ENCODE results near the gene EPHB1.
"Not testable (repeated sequence)": the region's sequence is repeated elsewhere in the genome, so short reads cannot be mapped to it uniquely, and the experiment has no call there.

Gene EPHB1

DNA sequence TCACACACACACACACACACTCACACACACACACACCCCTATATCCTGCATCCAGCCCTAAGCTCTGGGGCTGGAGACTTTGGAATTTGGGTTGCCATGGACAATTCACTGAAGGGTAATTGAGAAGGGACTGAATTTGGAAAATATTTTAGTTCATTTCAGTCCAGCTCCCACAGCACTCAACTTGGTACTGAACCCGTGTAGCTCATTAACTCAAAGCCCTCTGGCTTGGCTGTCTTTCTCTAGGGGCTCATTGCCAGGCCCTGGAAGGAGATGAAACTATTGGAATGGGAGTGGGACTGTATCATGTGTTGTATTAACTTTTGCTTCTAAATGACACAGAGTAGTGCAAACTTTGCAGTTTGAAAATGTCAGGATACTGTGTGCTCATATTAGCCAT, 157.3 kb downstream of the EPHB1 start:
- DNase-seq (ENCODE audit: low read depth in 2 of 2): no peak

DNA sequence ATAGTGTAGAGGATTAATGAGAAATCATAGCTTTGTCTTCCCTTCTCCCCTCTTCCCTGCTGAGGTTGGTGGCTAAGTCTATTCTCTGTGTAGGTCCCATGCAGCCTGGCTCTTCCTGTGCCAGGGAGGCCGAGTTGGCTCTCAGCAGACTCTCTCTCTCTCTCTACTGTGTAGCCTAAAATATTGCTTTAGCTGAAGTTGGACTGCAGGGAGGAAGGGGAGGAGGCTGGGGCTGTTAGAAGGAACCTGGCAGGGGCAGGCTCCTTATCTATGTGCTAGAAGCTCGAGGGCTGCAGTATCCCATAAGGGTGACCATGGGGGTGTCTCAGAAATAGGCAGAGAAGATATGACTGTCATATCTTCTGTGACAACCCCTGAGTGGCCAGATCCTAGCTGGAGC, 160.8 kb downstream of the EPHB1 start:
- no peak for DNase-seq (ENCODE audit: low read depth in 2 of 2)

DNA sequence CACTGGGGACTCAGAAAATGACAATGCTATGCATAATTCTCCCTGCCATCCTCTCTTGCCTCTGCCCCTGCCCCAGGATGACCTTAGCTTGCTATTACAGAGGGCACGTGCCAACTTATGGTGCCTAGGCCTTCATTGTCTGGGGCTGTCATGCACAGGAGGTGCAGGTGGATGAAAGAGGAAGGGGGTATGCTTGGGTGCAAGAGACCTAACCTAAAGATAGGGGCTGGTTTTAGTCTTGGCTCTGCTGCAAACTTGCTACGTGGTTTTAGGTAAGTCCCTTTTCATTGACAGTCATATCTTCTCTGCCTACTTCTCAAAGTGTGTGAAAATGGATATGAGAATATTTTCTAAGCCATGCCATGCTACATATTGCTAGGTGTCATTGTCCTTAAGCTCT, 161.3 kb downstream of the EPHB1 start:
- no peak for DNase-seq (ENCODE audit: low read depth in 2 of 2)

DNA sequence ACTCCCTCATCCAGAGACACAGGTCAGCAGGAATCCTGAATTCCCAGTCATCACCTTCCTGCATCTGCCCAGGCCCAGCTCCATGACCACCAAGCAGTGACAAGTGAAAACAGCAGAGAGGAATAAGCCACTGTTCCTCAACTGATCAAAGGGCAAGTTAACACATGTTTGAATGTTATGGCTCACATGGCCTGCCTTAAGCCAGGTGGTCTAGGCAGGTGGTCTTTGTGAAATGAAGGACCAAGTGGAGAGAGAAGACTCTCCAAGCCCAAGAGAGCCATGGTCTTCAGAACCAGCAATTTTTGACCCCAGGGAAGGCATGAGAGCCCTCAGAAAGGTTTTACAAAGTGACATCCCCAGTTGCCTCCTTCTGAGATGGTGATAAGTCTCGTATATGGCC, 161.8 kb downstream of the EPHB1 start:
- DNase-seq (ENCODE audit: low read depth in 2 of 2): no peak

DNA sequence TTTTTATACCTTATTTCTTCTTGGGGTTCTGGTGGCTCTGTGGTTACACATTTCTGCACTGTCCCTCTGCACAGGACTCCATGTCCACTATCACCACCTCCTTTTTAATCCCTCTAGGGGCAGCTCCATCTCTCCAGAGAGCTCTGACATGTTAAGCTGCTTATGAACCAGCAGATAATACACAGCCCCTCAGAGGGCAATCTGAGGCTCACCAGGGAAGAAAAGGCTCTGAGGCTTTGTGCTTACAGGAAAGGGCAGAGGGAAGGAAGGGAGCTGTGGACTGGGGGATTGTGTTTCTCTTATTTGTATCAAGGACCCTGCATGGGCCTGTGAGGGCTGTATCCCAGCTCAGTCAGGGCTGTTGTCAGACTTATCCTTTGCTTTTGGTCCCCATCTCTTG, 164.5 kb downstream of the EPHB1 start:
- DNase-seq (ENCODE audit: low read depth in 2 of 2): no peak

DNA sequence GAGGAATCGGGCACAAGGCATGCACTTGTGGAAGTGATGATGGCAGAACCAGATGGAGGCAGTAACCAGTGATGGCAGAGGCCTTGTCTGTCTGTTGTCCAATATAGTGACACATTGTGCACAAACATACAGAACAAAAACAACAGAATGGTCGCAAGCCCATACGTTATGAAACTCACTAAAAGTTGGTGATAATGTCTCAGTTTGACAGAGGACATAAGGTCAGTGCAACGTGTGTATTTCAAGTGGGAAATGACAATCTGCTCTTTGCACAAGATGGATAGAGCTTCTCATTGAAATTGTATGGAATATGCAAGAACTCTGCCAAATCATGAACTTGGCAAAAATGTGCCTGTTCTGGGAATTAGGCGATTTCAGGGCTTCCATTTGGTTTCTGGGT, 169.2 kb downstream of the EPHB1 start:
- DNase-seq (ENCODE audit: low read depth in 2 of 2): no peak

DNA sequence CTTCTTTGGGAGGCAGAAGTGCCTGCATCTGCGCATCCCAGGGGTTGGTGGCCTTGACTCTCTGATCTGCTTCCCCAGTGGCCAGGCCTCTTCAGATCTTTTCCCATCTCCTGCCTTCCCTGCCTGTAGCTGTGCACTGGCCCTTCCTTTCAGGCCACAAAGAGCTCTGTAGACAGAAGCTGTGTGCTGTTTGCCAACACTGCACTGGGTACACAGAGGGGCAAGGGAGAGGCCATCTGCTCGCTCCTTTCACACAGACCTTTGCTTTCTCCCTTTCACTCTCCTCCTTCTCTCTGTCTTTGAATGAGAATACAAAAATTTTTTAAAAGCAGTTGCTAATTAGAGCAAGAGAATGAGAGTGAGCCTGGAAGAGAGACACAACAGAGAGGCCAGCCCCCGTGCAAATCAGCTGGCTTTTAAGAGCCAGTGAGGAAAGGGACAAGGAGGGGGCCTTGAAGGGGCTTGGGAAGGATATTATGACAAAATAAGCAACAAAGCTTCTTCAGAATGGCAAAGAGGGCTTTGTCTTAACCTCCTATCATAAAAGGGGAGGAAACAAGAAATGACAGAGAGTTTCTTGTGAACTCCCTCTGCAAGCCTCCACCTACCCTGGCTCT, 170.9 kb downstream of the EPHB1 start:
- no peak for DNase-seq (ENCODE audit: low read depth in 2 of 2)

DNA sequence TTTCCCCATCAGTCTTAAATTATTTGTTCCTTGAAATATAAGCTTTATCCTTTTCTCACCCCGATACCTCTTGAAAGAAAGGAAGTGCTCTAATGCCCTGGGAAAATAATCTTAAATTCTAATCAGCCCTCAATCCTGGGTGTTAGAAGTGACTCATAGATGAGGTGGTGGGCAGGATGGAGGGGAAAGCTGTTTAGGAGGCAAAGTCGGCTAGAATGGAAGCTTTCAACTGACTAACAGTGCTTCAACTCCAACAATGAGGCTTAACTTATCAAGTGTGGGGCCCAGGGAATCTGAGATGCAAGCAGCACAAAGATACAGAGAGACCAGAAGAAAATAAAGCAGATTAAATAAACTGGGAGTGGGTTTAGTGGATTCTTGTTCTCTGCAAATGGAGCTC, 175.8 kb downstream of the EPHB1 start:
- no peak for DNase-seq (ENCODE audit: low read depth in 2 of 2)

DNA sequence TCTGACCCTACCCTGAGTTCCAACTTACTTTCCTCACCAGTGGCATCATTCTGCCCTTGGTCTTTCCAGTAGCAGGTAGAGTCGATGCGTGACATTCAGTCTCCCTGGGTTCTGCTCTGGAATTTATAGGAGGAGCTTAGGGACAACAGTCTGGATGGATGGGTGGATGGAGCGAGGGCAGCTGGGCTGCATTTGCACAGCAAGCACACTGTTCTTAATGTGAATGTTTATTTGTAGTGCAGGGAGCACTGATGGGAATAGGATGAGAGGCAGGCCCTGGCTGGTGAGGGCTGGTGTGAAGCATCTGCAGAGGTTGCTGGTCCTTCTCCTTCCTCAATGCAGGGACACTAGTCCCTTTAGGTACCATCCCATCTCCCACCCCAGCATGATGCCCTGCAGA, 176.2 kb downstream of the EPHB1 start:
- no peak for DNase-seq (ENCODE audit: low read depth in 2 of 2)

DNA sequence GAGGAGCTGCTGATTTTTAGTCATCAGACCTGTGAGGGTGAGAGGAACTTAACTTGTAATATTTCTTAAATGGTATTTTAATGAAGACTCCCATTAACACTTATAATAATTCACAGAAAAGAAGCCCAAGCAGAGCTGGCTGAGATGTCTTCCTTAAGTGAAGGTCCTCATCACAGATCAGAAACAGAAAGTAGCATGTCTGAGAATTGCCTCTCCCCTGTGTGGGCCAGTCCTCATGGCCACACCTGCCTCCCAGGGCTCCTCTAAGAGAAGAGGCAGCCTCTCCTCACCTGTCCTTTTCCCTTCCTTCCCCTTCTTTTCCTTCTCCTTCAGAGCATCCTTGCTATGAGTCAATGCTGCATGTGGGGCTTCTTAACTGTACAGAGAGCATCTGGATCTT, 176.8 kb downstream of the EPHB1 start:
- DNase-seq (ENCODE audit: low read depth in 2 of 2): not testable (repeated sequence)

DNA sequence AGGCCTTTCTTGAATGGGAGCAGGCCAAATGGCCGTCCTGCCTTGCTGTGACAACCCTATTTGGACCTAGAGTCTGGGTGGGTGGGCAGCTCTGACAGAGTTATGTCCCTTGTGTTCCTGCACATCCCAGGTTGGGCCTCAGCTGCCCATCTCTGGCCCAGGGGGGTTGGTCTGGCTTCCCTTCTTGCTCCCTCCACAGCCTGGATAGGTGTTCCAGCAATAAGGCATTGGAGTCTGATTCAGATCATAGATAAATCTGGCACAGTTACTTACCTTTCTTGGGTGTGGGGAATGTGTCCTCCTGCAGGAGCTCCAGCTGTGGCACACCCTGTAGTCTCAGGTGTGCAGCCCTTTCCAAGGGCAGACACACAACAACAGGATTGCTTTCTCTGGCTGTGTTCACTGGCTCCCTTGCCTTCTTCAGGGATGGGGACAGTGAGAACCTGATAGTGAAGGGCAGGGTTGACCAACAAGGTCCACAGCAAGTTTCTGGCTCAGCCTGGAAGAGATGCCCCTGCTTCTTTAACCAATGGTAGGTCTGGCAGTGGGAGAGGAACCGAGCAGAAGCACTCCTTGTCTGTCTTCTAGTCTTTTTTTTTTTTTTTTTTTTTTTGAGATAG, 177.9 kb downstream of the EPHB1 start:
- no peak for DNase-seq (ENCODE audit: low read depth in 2 of 2)

DNA sequence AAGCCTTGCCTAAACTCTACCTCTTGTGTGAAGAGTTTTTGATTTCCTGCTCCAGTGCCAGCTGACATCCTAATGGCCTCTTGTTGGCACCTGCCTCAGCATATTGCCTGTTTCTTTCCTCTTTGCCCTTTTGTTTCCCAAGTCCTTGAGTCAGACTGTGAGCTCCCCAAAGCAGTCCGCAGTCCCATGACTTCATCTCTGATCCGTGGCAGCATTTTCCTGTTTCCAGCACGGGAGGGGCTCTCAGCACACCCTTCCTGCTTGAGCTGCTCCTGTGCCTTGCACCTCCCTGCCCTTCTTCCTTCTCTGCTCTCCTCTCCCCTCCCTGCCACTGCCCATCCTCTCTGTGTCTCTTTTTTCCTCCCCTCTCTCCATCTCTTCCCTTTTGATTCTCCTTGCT, 179.6 kb downstream of the EPHB1 start:
- DNase-seq (ENCODE audit: low read depth in 2 of 2): no peak

DNA sequence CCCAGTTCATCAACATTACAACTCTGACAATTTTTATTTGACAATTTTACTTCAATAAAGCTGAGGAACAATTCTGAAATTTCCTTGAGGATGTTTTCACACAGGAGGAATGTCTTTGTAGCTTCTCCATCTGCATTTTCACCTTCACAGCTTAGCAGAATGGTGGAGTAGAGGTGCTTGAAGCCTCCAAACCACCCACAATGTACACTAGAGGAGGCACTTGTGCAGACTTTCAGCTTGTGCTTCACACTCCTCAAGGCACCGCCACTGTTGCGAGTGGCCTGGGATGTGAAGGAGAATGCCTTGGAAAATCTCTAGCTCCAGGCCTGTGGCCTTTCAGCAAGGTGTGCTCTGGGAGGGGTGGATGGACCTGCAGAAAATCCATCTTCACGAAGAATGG, 181.9 kb downstream of the EPHB1 start:
- no peak for DNase-seq (ENCODE audit: low read depth in 2 of 2)

DNA sequence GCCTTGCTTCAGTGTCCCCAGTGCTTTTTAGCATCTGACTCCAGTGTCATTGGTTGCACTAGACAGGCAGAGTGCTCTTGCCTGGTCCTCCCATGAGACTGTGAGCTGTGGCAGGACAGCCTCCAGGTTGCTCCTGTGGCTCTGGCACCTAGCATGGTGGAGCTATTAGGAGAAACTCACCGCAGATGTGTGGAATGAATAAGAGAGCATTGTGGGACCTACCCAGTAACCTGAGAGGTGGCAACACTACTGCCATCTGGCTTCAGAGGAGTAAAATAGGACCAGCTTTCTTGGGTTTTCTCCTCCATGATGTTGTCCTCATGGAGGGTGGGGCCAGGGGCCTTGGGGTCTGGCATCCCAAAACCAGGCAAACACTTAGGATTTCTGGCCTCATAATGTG, 183.6 kb downstream of the EPHB1 start:
- no peak for DNase-seq (ENCODE audit: low read depth in 2 of 2)

DNA sequence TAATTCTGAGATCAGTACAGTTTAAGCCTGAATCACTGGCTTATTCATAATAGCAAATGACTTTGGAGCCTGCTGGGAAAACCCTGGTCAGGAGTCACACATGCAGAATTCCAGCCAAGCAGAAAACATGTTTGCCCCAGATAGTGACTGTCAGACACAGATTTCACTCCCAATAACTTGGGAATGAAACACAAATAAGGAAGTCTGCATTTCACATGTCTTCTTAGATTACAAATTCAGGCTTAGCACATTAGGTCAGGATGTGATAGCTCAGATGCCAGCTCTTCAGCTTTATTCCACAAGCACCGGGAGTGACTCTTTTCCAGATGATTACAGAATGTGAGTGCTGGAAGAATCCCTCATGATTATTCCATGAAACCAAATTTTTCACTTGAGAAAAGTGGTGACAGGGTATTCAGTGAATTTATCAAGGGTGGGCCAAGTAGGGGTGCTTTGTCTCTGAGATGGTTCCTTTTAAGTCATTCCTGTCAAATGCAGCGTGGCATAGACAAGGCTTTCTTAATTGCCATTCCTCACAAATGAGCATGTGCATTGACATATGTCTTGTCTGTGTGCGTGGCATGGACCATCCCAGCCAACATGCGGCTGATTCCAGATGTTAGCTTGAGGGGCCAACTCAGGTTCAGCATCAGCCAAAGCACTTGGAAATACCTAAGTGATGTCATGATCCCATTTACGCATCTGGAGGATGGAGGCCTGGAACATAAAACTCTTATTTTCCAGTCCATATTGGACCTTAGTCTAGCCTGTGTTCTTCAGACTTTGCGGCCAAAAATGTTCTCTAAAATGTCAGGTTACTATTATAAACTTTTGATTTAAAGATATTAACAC, 191.0 kb downstream of the EPHB1 start:
- DNase-seq (ENCODE audit: low read depth in 2 of 2): no peak

DNA sequence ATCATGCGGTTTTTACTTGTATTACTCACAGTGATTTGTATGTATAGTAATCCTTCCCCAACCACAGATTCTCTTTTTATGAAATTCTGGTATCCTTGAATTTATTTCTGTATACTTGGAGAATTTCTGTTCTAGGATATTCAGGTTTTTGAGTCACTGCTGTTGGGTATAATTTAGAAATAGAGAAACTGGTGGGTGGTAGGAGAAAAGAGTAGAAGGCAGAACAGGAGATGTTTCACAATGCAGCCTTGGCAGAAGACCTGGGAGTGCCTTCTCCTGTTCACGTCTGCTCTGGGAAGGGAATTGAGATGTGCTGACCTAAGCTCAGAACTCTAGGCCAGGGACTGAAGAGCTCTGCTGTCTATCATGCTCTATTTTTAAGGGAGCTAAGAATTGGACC, 193.6 kb downstream of the EPHB1 start:
- DNase-seq (ENCODE audit: low read depth in 2 of 2): no peak

DNA sequence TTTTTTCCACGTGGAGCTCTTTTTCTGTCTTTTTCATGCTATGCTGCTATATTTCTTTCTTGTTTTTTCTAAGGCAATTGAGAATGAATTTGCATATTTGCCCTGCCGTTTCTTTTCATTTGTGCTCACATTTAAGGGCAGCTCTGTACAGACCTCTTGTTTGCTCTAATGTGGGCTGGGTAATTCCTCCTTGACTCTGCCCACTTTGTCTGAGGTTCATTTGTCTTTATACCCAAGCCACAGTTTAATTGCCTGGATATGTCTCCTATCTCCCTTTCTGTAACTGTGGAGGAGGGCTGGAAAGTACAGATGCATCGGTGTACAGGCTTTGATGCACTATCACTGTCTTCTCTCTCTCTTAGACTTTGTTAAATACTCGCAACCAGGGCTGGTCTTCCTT, 195.9 kb downstream of the EPHB1 start:
- DNase-seq (ENCODE audit: low read depth in 2 of 2): no peak

DNA sequence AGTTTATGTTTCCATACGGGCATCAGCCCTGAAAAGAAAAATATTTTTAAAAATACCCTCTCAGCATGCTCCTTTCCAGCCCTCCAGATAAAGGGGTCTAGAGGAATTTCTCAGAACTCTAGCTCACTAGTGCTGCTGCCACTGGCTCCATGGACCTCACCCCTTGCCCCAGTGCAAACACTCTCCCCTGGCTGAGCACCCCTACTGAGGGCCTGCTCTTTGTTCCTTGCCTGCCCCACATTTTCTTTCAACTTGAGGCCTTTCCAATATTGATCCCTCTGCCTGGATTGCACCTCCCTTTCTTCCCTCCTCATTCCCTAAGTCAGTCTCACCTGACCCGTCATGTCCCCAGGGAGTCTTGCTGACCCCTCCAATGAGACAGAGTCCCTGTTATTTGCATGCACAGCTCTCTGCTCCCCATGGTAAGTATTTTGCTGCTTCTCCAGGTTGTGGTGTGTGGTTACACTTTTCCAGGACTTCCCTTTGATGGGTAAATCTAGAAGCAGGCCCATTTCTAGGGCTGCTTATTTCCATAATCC, 196.5 kb downstream of the EPHB1 start:
- no peak for DNase-seq (ENCODE audit: low read depth in 2 of 2)

DNA sequence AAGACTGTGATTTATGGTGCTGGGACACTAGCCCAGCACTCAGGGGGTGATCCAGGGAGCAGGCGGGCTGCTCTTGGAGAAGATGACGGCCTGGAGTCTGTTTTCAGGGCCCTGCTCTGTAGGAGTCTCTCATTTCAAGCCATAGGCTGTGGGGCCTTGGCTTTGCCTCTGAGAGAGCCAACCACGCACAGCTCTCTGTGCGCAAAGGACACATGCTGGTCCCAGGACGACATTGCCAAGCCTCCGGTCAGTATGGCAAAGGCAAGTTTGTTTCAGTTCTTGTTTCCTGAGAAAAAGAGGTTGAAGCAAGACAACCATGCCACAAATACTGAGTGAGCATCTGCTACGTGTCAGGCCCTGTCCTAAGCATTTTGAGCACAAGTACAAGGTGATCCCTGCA, 197.1 kb downstream of the EPHB1 start:
- DNase-seq (ENCODE audit: low read depth in 2 of 2): no peak

DNA sequence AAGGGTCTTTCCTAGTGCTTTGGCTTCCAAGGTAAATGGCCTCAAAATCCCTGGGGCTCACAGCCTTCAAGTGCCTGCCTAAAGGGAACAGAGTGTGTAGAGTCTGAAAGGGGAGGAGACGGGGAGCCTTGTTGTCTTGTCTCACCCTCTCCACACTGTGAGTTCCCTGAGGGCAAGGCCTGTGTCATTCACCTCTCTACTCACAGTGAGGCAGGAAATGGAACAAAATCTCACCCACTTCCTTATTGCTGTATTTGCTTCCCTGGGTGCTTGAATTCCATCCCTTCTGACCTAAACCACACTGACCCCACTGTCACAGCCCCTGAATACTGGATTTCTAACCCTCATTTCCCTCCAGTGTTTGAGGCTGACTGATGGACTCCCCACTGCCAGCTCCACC, 197.5 kb downstream of the EPHB1 start:
- DNase-seq (ENCODE audit: low read depth in 2 of 2): no peak

DNA sequence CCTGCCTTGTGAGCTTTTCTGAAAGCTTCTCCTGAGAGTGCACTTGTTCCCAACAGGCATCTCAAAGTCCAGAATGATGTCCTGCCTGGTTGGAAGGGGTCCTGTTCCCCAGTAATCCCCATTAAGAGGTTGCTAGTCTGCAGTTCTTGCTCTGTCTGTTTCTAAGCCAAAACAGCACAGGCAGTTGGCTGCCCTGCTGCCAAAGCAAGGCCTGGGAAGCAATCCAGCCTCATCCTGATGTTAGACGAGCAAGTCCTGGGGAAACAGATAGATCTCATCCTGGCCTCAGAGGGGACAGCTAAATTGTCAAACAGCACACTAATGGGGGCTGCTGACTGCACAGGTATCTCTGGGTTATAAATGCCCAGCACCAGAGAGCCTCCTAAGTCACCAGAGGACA, 198.0 kb downstream of the EPHB1 start:
- DNase-seq (ENCODE audit: low read depth in 2 of 2): no peak

DNA sequence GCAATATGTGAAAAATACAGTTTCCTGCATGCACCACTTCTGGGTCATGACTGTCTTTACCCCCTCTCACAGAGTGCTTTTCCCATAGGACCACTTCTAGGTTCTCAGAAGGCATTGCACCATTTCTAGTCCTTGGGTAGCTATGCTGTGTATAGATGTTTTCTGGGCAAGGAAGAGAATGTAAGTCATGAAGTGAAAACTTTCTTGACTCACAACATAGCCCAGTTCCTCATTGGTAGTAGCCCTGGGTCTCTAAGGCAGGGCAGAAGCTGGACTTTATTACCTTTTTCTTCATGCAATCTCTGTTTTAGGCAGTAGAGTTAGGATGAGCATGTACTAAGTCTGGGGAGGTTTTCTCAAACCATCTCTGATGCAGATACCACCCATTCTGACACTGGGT, 203.1 kb downstream of the EPHB1 start:
- DNase-seq (ENCODE audit: low read depth in 2 of 2): no peak

DNA sequence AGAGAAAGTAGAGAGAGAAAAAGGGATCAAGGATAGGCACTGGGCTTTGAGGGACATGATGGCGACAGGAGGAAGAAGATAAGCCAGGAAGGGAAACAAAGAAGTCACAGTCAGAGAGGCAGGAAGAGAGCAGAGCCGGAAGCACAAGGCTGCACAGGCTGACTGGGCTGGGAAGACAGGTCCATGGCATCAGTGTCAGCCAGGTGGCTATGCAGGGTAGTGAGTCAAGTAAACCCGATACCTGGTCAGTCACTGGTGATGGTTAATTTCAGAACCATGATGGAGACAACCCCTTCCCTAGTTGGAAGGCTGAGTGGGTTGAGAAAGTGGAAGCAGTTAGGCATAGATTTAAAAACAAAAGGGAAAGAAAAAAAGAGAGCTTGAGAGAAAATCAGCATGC, 203.8 kb downstream of the EPHB1 start:
- DNase-seq (ENCODE audit: low read depth in 2 of 2): no peak

All from stimulated activated CD8-positive, alpha-beta memory T cell treated with anti-CD3 and anti-CD28 coated beads, Interleukin-15, amount 100 ng/mL, for 48 hours (primary cell).